ENCODE measurements around the gene MET. TPM values are rescaled to one million over a fixed set of nuclear protein-coding genes. Genes with fewer than 3 reads are reported as not detected.
"Not testable (repeated sequence)": the region's sequence is repeated elsewhere in the genome, so short reads cannot be mapped to it uniquely, and the experiment has no call there.

Gene MET
- polyA plus RNA-seq, 1 donor, result 52.6 TPM

- not testable (repeated sequence) for DNase-seq
Observed at GRCh38 chr7:116751070-116751469, 79.1 kb downstream of the MET start.

GRCh38 chr7:116752305-116753074 lies 80.5 kb downstream of the MET start:
- no peak for DNase-seq

GRCh38 chr7:116753130-116753529 lies 81.1 kb downstream of the MET start:
- DNase-seq, result no peak

- DNase-seq, result no peak
Observed at GRCh38 chr7:116754186-116754585, 82.2 kb downstream of the MET start.

GRCh38 chr7:116757283-116757682 lies 85.3 kb downstream of the MET start:
- no peak for DNase-seq

- DNase-seq, result not testable (repeated sequence)
Observed at GRCh38 chr7:116759642-116760041, 87.6 kb downstream of the MET start.

- no peak for DNase-seq
Observed at GRCh38 chr7:116762971-116763370, 91.0 kb downstream of the MET start.

- DNase-seq, result no peak
Observed at GRCh38 chr7:116763647-116764046, 91.7 kb downstream of the MET start.

GRCh38 chr7:116766881-116767280 lies 94.9 kb downstream of the MET start:
- DNase-seq, result no peak

- DNase-seq, result no peak
Observed at GRCh38 chr7:116769546-116769945, 97.5 kb downstream of the MET start.

- no peak for DNase-seq
Observed at GRCh38 chr7:116770941-116771340, 98.9 kb downstream of the MET start.

- DNase-seq, result no peak
Observed at GRCh38 chr7:116771640-116772039, 99.6 kb downstream of the MET start.

GRCh38 chr7:116772423-116772863 lies 100.4 kb downstream of the MET start:
- DNase-seq, result no peak

- no peak for DNase-seq
Observed at GRCh38 chr7:116772926-116773749, 101.1 kb downstream of the MET start.

- no peak for DNase-seq
Observed at GRCh38 chr7:116776046-116776445, 104.0 kb downstream of the MET start.

- peak; percentile 32 for DNase-seq
Observed at GRCh38 chr7:116776610-116777289, 104.8 kb downstream of the MET start.

- DNase-seq, result peak; percentile 38
Observed at GRCh38 chr7:116777651-116778281, 105.8 kb downstream of the MET start.

GRCh38 chr7:116779216-116779615 lies 107.2 kb downstream of the MET start:
- DNase-seq, result no peak

GRCh38 chr7:116779931-116780330 lies 107.9 kb downstream of the MET start:
- DNase-seq, result no peak

GRCh38 chr7:116780521-116780920 lies 108.5 kb downstream of the MET start:
- DNase-seq, result no peak

- DNase-seq, result peak; percentile 32
Observed at GRCh38 chr7:116780966-116781365, 109.0 kb downstream of the MET start.

- no peak for DNase-seq
Observed at GRCh38 chr7:116781584-116781983, 109.6 kb downstream of the MET start.
